HepG2 (cell line): ENCODE measurements around the gene VSNL1. TPM values are rescaled to one million over a fixed set of nuclear protein-coding genes. Genes with fewer than 3 reads are reported as not detected.

Experiments used
- DNMT3B ChIP-seq: conservative IDR thresholded peaks from 2 replicates; pipeline ENCODE4 v1.6.1; 2016; ENCODE audit warnings: missing biosample characterization, control low read depth
- FOXJ3 ChIP-seq: sonication (generic); formaldehyde crosslinking; IDR thresholded peaks from 2 replicates; pipeline ENCODE4 v1.4.0; 2020; ENCODE audit warnings: missing genetic modification reagents, mild to moderate bottlenecking, borderline replicate concordance
- GABPA ChIP-seq, 2 experiments: IDR thresholded peaks; 2 replicates each; pipeline ENCODE4 v1.6.1; 2011 to 2016; ENCODE audit warnings: low read depth in 2 of 2, low read length in 1 of 2, missing biosample characterization in 1 of 2, missing genetic modification characterization in 1 of 2
- HNRNPUL1 ChIP-seq: fragments of 200-400 bp; formaldehyde crosslinking; IDR thresholded peaks from 2 replicates; pipeline ENCODE4 v1.6.1; 2017; ENCODE audit warnings: low read depth, mild to moderate bottlenecking, low read length, moderate library complexity
- KAT8 ChIP-seq: IDR thresholded peaks from 2 replicates; pipeline ENCODE4 v1.6.1; 2016; ENCODE audit warnings: missing genetic modification reagents, missing compliant biosample characterization
- KDM3A ChIP-seq: IDR thresholded peaks from 2 replicates; pipeline ENCODE4 v1.6.1; 2018; ENCODE audit warnings: low read depth, missing compliant biosample characterization
- NFE2L2 ChIP-seq: fragments of 150-350 bp; IDR thresholded peaks from 2 replicates; pipeline ENCODE4 v1.6.1; 2014; ENCODE audit warnings: low read length
- NR2F6 ChIP-seq, 2 experiments: IDR thresholded peaks; 2 replicates each; pipeline ENCODE4 v1.6.1; 2016; ENCODE audit warnings: antibody characterized with exemption in 1 of 2, mild to moderate bottlenecking in 1 of 2
- SALL1 ChIP-seq: sonication (generic); formaldehyde crosslinking; IDR thresholded peaks from 2 replicates; pipeline ENCODE4 v1.8.0; 2022; ENCODE audit warnings: mild to moderate bottlenecking, missing genetic modification reagents
- SAP130 ChIP-seq: IDR thresholded peaks from 2 replicates; pipeline ENCODE4 v1.6.1; 2016; ENCODE audit warnings: low read depth
- SIX4 ChIP-seq: sonication (generic); formaldehyde crosslinking; IDR thresholded peaks from 2 replicates; pipeline ENCODE4 v1.4.0; 2020; ENCODE audit warnings: missing genetic modification reagents
- SMAD3 ChIP-seq: sonication (generic); formaldehyde crosslinking; IDR thresholded peaks from 2 replicates; pipeline ENCODE4 v1.4.0; 2020; ENCODE audit warnings: missing genetic modification reagents
- SOX5 ChIP-seq: IDR thresholded peaks from 2 replicates; pipeline ENCODE4 v1.6.1; 2016; ENCODE audit warnings: borderline replicate concordance
- STAG1 ChIP-seq: sonication (generic); formaldehyde crosslinking; IDR thresholded peaks from 2 replicates; pipeline ENCODE4 v1.4.0; 2020; ENCODE audit warnings: missing genetic modification reagents
- TMF1 ChIP-seq: sonication (generic); formaldehyde crosslinking; IDR thresholded peaks from 2 replicates; pipeline ENCODE4 v1.8.1; 2022; ENCODE audit warnings: low read depth, missing genetic modification reagents
- ZNF780A ChIP-seq: sonication (generic); formaldehyde crosslinking; IDR thresholded peaks from 2 replicates; pipeline ENCODE4 v1.8.0; 2022; ENCODE audit warnings: mild to moderate bottlenecking, missing genetic modification reagents, moderate library complexity
- ZNF883 ChIP-seq: sonication (generic); formaldehyde crosslinking; IDR thresholded peaks from 2 replicates; pipeline ENCODE4 v1.5.1; 2020; ENCODE audit warnings: mild to moderate bottlenecking, missing genetic modification reagents; ENCODE audit errors: not compliant biosample characterization
- polyA plus RNA-seq, 8 experiments: library from polyadenylated mRNA; depleted of rRNA in 3 of 8; stranded (reverse) in 7 of 8; unstranded in 1 of 8; fragments of >200 nt; fragmentation: Illumina TruSeq in 4 of 8; extraction: Trizol in 4 of 8; gene quantifications; 2 replicates each; pipeline versions ENCODE4 v1.2.1 to v1.2.3, GENCODE V29; 2011 to 2016; ENCODE audit warnings: low read depth in 4 of 8, missing spikeins in 1 of 8, mixed read lengths in 1 of 8; ENCODE audit not compliant: insufficient read depth in 1 of 8
- total RNA-seq, 5 experiments: library from RNA; depleted of rRNA; stranded (reverse); fragments of >200 nt; fragmentation: Illumina TruSeq; extraction: Trizol; gene quantifications; 2 replicates each; pipeline ENCODE4 v1.2.3, GENCODE V29; 2016; ENCODE audit warnings: low read depth in 1 of 5
- TF ChIP-seq, protein P1 (sequence below), 2 experiments: sonication (generic) in 1 of 2; formaldehyde crosslinking in 1 of 2; IDR thresholded peaks; 2 replicates each; pipeline versions ENCODE4 v1.4.0 to v1.6.1; 2016 to 2020; ENCODE audit warnings: borderline replicate concordance in 1 of 2, low read depth in 1 of 2, mild to moderate bottlenecking in 1 of 2, missing genetic modification reagents in 1 of 2
- TF ChIP-seq, protein P2 (sequence below): sonication (generic); formaldehyde crosslinking; IDR thresholded peaks from 2 replicates; pipeline ENCODE4 v1.4.0; 2020; ENCODE audit warnings: missing genetic modification reagents, mild to moderate bottlenecking, borderline replicate concordance
- TF ChIP-seq, protein P3 (sequence below): sonication (generic); formaldehyde crosslinking; IDR thresholded peaks from 2 replicates; pipeline ENCODE4 v1.8.1; 2023; ENCODE audit warnings: mild to moderate bottlenecking, missing genetic modification reagents
- TF ChIP-seq, protein P4 (sequence below): IDR thresholded peaks from 2 replicates; pipeline ENCODE4 v1.6.1; 2016; ENCODE audit warnings: low read depth, borderline replicate concordance
- TF ChIP-seq, protein P5 (sequence below): sonication (generic); formaldehyde crosslinking; IDR thresholded peaks from 2 replicates; pipeline ENCODE4 v1.8.1; 2023; ENCODE audit warnings: missing genetic modification reagents, inconsistent platforms, borderline replicate concordance

VSNL1 gene
- total and polyA plus RNA-seq, 2 of the 13 experiments (the other 11 are each of a cell fraction or from before 2014, with no cell fraction given), result 63.2 to 95.9 TPM

DNA sequence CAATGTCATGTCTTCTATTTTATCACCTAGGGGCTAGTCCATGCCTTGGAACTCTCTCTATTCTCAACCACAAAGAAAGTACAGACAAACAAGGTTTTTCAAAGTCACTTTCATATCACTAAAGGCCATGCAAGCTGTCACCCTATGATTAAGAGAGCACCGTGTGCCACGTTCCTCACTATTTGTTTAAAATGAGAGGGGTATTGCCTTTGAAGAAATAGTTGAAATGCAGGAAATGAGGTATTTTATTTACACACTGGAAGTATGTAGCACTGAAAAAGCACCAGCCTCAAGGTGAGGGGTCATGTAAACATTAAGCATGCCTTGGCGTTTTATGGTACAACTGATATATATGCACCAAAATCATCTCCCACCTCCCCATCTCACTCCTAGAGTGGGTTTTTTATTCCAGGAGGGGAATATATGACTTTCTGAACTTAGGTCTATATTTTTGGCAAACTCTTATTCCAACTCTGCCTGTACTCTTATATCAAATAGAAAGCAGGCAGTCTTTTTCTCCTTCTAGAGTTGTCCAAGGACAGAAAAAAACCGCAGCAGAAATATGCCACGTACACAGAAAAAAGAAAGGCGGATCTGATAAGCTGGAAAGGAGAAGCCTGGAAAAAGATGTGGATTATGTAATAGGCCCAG, 53.5 kb downstream of the VSNL1 start (continued):
- TF ChIP-seq, protein P1, sequence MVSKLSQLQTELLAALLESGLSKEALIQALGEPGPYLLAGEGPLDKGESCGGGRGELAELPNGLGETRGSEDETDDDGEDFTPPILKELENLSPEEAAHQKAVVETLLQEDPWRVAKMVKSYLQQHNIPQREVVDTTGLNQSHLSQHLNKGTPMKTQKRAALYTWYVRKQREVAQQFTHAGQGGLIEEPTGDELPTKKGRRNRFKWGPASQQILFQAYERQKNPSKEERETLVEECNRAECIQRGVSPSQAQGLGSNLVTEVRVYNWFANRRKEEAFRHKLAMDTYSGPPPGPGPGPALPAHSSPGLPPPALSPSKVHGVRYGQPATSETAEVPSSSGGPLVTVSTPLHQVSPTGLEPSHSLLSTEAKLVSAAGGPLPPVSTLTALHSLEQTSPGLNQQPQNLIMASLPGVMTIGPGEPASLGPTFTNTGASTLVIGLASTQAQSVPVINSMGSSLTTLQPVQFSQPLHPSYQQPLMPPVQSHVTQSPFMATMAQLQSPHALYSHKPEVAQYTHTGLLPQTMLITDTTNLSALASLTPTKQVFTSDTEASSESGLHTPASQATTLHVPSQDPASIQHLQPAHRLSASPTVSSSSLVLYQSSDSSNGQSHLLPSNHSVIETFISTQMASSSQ (IDR thresholded peaks at IDR 0.05; ENCODE audit: low read depth), result peak; percentile 83
- TF ChIP-seq, protein P1 (CRISPR knock-in tag; IDR thresholded peaks at IDR 0.05; ENCODE audit: borderline replicate concordance), result peak; percentile 93
- TF ChIP-seq NR2F6 (IDR thresholded peaks at IDR 0.05) (peak; percentile 100), NR2F6 (CRISPR knock-in tag; IDR thresholded peaks at IDR 0.05) (peak; percentile 100), STAG1 (CRISPR knock-in tag) (0 out of 2 replicates have a peak, but pooled peaks have one; percentile 19), NFE2L2 (0 out of 2 replicates have a peak, but pooled peaks have one; percentile 14), HNRNPUL1 (no peak), SALL1 (CRISPR knock-in tag) (peak; percentile 83; the same call in 1 of the 2 replicates), SMAD3 (peak; percentile 69; the same call in 1 of the 2 replicates), GABPA (IDR thresholded peaks at IDR 0.05; ENCODE audit: low read depth, low read length) (no peak), GABPA (CRISPR knock-in tag; IDR thresholded peaks at IDR 0.05; ENCODE audit: low read depth) (peak; percentile 78), SAP130 (CRISPR knock-in tag) (peak; percentile 97), TMF1 (CRISPR knock-in tag) (no peak), KDM3A (CRISPR knock-in tag) (peak; percentile 77; the same call in 1 of the 2 replicates), ZNF780A (CRISPR knock-in tag) (0 out of 2 replicates have a peak, but pooled peaks have one; percentile 6), DNMT3B (CRISPR knock-in tag) (peak; percentile 96; the same call in 1 of the 2 replicates), FOXJ3 (peak; percentile 76; the same call in 1 of the 2 replicates), SIX4 (peak; percentile 92), KAT8 (CRISPR knock-in tag) (peak; percentile 90), SOX5 (CRISPR knock-in tag) (peak; percentile 98), ZNF883 (CRISPR knock-in tag) (no peak)
- TF ChIP-seq, protein P2, sequence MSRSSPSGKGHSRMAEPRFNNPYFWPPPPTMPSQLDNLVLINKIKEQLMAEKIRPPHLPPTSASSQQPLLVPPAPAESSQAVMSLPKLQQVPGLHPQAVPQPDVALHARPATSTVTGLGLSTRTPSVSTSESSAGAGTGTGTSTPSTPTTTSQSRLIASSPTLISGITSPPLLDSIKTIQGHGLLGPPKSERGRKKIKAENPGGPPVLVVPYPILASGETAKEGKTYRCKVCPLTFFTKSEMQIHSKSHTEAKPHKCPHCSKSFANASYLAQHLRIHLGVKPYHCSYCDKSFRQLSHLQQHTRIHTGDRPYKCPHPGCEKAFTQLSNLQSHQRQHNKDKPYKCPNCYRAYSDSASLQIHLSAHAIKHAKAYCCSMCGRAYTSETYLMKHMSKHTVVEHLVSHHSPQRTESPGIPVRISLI (CRISPR knock-in tag), result peak; percentile 58; the same call in 1 of the 2 replicates
- TF ChIP-seq, protein P3, sequence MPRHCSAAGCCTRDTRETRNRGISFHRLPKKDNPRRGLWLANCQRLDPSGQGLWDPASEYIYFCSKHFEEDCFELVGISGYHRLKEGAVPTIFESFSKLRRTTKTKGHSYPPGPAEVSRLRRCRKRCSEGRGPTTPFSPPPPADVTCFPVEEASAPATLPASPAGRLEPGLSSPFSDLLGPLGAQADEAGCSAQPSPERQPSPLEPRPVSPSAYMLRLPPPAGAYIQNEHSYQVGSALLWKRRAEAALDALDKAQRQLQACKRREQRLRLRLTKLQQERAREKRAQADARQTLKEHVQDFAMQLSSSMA (CRISPR knock-in tag), result no peak
- TF ChIP-seq, protein P4, sequence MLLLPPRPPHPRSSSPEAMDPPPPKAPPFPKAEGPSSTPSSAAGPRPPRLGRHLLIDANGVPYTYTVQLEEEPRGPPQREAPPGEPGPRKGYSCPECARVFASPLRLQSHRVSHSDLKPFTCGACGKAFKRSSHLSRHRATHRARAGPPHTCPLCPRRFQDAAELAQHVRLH (CRISPR knock-in tag), result peak; percentile 62; the same call in 1 of the 2 replicates
- TF ChIP-seq, protein P5, sequence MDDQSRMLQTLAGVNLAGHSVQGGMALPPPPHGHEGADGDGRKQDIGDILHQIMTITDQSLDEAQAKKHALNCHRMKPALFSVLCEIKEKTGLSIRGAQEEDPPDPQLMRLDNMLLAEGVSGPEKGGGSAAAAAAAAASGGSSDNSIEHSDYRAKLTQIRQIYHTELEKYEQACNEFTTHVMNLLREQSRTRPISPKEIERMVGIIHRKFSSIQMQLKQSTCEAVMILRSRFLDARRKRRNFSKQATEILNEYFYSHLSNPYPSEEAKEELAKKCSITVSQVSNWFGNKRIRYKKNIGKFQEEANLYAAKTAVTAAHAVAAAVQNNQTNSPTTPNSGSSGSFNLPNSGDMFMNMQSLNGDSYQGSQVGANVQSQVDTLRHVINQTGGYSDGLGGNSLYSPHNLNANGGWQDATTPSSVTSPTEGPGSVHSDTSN (CRISPR knock-in tag), result no peak
